ENCODE measurements around the gene RPS6KC1. TPM values are rescaled to one million over a fixed set of nuclear protein-coding genes. Genes with fewer than 3 reads are reported as not detected.

RPS6KC1 gene
- total and polyA plus RNA-seq, 9 of the 15 experiments (the other 6 are each of a cell fraction or from before 2014, with no cell fraction given), result 4.3 to 34.6 (median 20.9) TPM

DNA sequence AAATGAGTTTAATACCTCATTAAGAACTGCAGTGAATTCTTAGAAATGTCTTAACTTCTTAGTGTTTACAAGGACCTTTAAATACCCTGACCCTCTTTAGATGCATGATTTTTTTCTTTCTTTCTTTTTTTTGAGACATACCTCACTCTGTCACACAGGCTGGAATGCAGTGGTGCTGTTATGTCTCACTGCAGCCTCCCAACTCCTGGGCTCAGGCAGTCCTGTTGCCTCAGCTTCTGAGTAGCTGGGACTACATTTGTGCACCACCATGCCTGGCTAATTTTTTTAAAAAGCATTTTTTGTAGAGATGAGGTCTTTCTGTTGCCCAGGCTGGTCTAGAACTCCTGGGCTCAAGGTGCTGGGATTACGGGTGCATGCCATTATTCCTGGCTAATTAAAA lies 191.8 kb downstream of the RPS6KC1 start:
- ATAC-seq, result no peak
- no peaks in the 10 kb centered on the region for H3K9me3 ChIP-seq (replicated peaks; ENCODE audit: control insufficient read depth, insufficient read depth, low read depth, low read length)
- peaks cover 36% of the 10 kb centered on the region for H3K36me3 ChIP-seq (ENCODE audit: control insufficient read depth, insufficient read depth, low read length)
- no peak for FAIRE-seq
- TF ChIP-seq KLF1 (tag; IDR thresholded peaks at IDR 0.05) (no peak), THRAP3 (IDR thresholded peaks at IDR 0.05; ENCODE audit: borderline replicate concordance) (no peak), ZBTB8A (IDR thresholded peaks at IDR 0.05; ENCODE audit: partially characterized antibody) (no peak), BRD9 (IDR thresholded peaks at IDR 0.05; ENCODE audit: low read depth, partially characterized antibody) (no peak), PTRF (tag; IDR thresholded peaks at IDR 0.05) (no peak), ILF3 (IDR thresholded peaks at IDR 0.05; ENCODE audit: borderline replicate concordance) (no peak), POLR2AphosphoS5 (IDR thresholded peaks at IDR 0.05; ENCODE audit: control insufficient read depth, insufficient read depth, low read depth, low read length) (no peak), PYGO2 (tag; IDR thresholded peaks at IDR 0.05) (no peak), SLC30A9 (CRISPR knock-in tag; IDR thresholded peaks at IDR 0.05) (no peak), ZNF140 (CRISPR knock-in tag; IDR thresholded peaks at IDR 0.05) (no peak), TEAD4 (IDR thresholded peaks at IDR 0.05; ENCODE audit: low read length) (no peak), TEAD4 (CRISPR knock-in tag; IDR thresholded peaks at IDR 0.05; ENCODE audit: borderline replicate concordance) (no peak), LEF1 (IDR thresholded peaks at IDR 0.05) (no peak), ZNF57 (CRISPR knock-in tag; IDR thresholded peaks at IDR 0.05) (no peak), CCAR2 (IDR thresholded peaks at IDR 0.05; ENCODE audit: low read depth, low read length) (no peak), CBX8 (IDR thresholded peaks at IDR 0.05; ENCODE audit: borderline replicate concordance, extremely low read depth, low read depth, low read length, poor library complexity, severe bottlenecking) (no peak), SRSF1 (IDR thresholded peaks at IDR 0.05; ENCODE audit: low read depth, low read length) (no peak)
- TF ChIP-seq, protein P1, sequence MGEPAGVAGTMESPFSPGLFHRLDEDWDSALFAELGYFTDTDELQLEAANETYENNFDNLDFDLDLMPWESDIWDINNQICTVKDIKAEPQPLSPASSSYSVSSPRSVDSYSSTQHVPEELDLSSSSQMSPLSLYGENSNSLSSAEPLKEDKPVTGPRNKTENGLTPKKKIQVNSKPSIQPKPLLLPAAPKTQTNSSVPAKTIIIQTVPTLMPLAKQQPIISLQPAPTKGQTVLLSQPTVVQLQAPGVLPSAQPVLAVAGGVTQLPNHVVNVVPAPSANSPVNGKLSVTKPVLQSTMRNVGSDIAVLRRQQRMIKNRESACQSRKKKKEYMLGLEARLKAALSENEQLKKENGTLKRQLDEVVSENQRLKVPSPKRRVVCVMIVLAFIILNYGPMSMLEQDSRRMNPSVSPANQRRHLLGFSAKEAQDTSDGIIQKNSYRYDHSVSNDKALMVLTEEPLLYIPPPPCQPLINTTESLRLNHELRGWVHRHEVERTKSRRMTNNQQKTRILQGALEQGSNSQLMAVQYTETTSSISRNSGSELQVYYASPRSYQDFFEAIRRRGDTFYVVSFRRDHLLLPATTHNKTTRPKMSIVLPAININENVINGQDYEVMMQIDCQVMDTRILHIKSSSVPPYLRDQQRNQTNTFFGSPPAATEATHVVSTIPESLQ (CRISPR knock-in tag; IDR thresholded peaks at IDR 0.05), result no peak
- TF ChIP-seq, protein P2, sequence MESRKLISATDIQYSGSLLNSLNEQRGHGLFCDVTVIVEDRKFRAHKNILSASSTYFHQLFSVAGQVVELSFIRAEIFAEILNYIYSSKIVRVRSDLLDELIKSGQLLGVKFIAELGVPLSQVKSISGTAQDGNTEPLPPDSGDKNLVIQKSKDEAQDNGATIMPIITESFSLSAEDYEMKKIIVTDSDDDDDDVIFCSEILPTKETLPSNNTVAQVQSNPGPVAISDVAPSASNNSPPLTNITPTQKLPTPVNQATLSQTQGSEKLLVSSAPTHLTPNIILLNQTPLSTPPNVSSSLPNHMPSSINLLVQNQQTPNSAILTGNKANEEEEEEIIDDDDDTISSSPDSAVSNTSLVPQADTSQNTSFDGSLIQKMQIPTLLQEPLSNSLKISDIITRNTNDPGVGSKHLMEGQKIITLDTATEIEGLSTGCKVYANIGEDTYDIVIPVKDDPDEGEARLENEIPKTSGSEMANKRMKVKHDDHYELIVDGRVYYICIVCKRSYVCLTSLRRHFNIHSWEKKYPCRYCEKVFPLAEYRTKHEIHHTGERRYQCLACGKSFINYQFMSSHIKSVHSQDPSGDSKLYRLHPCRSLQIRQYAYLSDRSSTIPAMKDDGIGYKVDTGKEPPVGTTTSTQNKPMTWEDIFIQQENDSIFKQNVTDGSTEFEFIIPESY (CRISPR knock-in tag; IDR thresholded peaks at IDR 0.05), result no peak
- no TSS peak for BruUV-seq (replicated peaks)
- 88% methylated on average over 1 of the region's 1 CpG for WGBS (ENCODE audit: insufficient coverage, low coverage, missing lambda C conversion rate)
- H4K20me1 ChIP-seq (replicated peaks; ENCODE audit: control insufficient read depth, insufficient read depth, low read length), result no peaks in the 10 kb centered on the region
- H3K9me1 ChIP-seq (ENCODE audit: control insufficient read depth, insufficient read depth, low read length), result no peaks in the 10 kb centered on the region
- no peak overlapping the region for H3K4me2 ChIP-seq (ENCODE audit: insufficient read depth, low read length)
- no peak for DNase-seq (ENCODE audit: extremely low read depth in 1 of 4, low spot score in 3 of 4)
- H3K4me1 ChIP-seq (replicated peaks in 1 of 2; ENCODE audit: control insufficient read depth in 2 of 2, insufficient read depth in 2 of 2, low read length in 2 of 2), result no peaks in the 10 kb centered on the region
- H3K27ac ChIP-seq (ENCODE audit: extremely low read depth, low read depth, low read length), result no peak overlapping the region
- no peaks in the 10 kb centered on the region for H3K27me3 ChIP-seq (ENCODE audit: control insufficient read depth in 2 of 2, insufficient read depth in 2 of 2, low read length in 2 of 2)
- no peak overlapping the region for H3K4me3 ChIP-seq
- no peak overlapping the region for H2AFZ ChIP-seq (ENCODE audit: low read depth, low read length)
- H3K79me2 ChIP-seq (ENCODE audit: control insufficient read depth, insufficient read depth, low read length), result no peaks in the 10 kb centered on the region
- in situ Hi-C loops (cut with MboI) (no loop called here), intact Hi-C loops (cut with micrococcal nuclease) (loop anchor here (5.0 kb wide), 2 partner anchors 121 to 129 kb away; no protein-coding TSS in a partner anchor)
- CTCF ChIA-PET (ENCODE audit: low intra/inter-chr PET ratio), result interaction anchor here (2.6 kb wide), 1 partner anchor 43 kb away, joined by 8 read pairs; no protein-coding TSS in a partner anchor
- no peak overlapping the region for H3K9ac ChIP-seq (ENCODE audit: insufficient read depth in 1 of 2, low read depth in 2 of 2, low read length in 2 of 2)
- POLR2A ChIA-PET, result no interaction called here

All from K562 (cell line).